Measurements from ENCODE around the gene ADAMTS13. TPM values are rescaled to one million over a fixed set of nuclear protein-coding genes. Genes with fewer than 3 reads are reported as not detected.

ADAMTS13 gene
- total RNA-seq, 2 experiments from 2014 or later, result 0.89 to 1.4 TPM

DNA sequence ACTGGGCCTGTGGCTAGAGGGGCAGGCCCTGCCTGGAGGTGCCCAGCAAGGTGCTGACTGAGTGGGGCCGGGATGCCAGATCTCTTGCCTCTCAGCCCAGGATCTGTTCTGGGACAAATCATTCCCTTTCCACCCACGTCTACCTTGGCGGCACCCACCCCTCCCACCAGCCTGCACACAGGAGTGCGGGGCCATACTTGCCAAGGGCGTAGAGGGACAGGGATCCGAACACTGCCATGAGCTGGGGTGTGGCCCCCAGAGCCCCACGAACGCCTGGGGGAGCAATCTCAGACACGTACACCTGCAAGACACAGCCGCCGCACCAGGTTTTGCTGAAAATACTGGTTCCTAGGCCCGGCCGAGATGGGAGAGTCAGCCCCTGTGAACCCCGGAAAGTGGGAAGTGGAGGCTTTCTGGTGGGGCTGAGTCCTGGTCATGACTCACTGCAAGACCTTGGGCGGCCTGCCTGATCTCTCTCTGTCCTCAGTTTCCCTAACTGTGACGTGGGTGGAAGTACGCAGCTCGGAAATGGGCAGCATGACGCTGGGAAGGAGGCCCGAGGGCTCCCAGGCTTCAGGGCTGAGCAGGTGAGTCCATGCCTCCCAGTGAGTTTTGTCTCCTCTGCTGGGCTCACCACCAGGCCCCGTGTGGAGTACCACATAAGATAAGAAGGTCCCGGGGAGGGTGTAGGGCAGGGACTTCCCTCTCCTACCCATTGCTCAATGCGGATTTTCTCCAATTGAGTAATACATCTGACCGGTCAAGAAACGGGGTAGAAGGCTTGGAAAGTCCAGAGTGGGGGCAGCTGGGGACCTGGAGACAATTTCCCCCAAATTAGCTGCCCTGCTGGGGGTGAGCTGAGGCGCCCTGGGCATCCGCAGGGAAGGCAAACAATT, 54.1 kb downstream of the ADAMTS13 start:
- ChIA-PET CTCF (no interaction called here), POLR2A (no interaction called here)

DNA sequence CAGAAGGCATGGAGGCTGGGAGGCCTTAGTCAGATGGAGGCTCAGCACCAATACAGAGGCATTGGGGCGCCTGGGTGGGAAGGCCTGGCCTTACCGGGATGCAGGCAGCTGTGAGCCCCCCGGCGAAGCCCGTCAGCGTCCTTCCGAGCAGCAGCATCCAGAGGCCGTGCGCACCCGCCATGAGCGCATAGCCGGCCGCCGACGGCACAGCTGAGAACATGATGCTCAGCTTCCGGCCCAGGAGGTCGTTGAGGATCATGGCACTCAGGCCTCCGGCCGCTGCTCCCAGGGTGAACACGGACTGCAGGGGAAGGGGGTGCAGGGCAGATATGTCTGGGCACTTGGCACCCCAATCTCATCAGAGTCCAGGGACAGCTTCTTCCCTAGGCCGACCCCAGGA, 54.8 kb downstream of the ADAMTS13 start:
- ChIA-PET CTCF (no interaction called here), POLR2A (no interaction called here)

DNA sequence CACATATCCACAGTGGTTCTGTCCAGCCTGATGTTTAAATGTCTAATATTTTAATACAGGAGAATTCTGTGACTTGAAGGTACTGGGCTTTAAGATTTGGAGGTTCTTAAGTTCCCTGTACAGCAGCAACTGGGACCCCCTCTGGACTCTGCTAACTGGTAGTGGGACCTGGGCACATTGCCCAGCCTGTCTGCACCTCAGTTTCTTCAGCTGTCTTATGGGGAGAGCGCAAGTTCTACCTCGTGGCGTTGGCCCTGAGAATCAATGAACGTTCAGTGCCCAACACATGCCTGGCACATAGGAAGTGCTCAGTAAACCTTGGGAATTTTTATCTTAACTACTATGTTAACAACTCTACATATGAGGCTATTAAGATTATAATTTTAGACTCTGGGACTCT, 55.3 kb downstream of the ADAMTS13 start:
- POLR2A ChIA-PET, result no interaction called here
- CTCF ChIA-PET, result interaction anchor here (2.6 kb wide), 1 partner anchor 292 kb away, joined by 6 read pairs; no protein-coding TSS in a partner anchor

DNA sequence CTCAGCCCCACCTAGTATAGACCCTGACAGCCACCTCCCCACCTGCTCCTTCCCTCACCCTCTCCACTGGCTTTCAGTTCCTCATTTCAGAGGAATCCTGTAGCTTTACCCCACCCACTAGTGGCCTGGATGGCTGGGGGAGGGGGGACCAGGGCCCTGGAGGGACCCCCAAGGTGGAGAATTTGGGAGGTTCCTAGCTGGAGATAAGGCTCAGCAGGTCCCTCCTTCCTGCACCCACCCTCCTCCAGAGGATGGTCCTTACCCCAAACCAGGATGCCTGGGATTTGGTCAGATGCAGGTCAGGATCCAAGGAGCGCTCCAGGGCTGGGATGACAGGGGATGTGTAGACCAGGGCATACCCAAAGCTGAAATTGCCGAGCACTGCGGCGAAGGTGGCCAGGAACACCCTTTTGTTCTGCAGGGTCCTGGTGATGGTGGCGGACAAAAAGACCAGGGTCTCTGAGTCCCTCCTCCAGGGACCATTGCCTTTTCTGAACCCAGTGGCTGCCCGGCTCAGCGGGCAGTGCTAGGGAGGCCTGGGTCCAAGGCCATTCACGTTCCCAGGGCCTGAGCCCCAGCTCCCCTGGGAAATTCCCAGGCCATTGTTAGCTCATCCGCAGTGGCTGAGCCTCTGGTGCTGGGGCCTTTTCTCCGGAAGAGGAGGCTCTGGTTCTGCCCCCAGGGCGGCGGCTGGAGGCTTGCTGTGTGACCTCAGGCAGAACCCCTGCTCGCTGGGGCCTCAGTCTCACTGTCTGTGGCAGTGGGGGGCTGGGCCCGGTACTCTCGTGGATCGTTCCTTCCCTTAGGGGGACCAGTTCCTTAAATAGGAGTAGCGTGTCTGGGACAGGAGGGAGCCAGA, 56.1 kb downstream of the ADAMTS13 start:
- ChIA-PET POLR2A (interaction anchor here (0.6 to 2.1 kb wide), 2 partner anchors 18 to 130 kb away, joined by 3 to 7 read pairs; partner anchors contain the start of genes CACFD1, MED22 and RPL7A), CTCF (interaction anchor here (0.6 to 2.6 kb wide), 2 partner anchors 99 to 292 kb away, joined by 3 to 6 read pairs; no protein-coding TSS in a partner anchor)

DNA sequence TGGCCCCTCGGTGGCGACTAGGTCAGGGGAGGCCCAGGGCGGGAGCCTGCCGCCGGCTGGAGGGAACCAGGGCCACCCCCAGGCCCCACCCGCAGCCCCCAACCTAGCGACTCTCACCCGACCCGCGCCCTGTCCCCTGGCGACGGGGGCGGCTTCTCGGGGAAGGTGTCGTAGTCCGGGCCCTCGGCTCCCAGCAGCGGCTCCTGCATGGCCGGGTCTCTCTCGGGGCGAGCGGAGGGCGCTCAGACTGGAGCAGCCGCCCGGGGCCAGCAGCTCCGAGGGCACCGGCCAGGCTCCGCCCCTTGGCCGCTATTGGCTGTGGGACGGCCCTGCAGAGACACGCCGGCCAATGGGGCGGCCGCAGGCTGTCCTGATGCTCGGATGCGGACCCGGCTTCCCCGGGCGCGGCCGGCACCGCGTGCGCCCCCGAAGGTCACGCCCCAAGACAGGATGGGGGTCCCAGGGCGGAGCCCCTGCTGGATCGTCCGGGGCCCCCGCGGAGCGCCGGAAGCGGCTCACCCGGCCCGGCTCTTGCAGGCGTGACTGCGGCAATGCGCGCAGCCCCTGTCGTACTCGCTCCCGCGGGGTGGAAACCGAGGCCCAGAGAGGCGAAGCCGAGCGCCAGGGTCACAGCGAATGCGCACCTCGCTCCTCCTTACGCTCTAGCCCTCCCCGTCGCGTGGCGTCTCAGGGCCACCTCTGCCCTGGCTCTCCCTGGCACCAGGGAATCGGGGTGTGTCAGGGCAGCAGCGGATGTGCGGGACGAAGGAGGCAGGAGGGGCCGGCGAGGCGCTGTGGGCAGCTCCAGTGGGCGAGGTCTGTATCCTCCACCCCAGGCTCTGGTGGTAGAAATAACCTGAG, 56.9 kb downstream of the ADAMTS13 start, which contains the start of gene SLC2A6:
SLC2A6 (minus strand) TSS at position 249 of the 861 bp plus-strand sequence; CDS start at position 209, 40 bp downstream.
- CTCF ChIA-PET, result interaction anchor here (0.6 to 2.6 kb wide), 3 partner anchors 11 to 293 kb away, joined by 3 to 6 read pairs (median 3); no protein-coding TSS in a partner anchor
- POLR2A ChIA-PET, result interaction anchor here (0.6 to 2.1 kb wide), 3 partner anchors 19 to 131 kb away, joined by 3 to 7 read pairs (median 4); partner anchors contain the start of genes CACFD1, MED22 and RPL7A

DNA sequence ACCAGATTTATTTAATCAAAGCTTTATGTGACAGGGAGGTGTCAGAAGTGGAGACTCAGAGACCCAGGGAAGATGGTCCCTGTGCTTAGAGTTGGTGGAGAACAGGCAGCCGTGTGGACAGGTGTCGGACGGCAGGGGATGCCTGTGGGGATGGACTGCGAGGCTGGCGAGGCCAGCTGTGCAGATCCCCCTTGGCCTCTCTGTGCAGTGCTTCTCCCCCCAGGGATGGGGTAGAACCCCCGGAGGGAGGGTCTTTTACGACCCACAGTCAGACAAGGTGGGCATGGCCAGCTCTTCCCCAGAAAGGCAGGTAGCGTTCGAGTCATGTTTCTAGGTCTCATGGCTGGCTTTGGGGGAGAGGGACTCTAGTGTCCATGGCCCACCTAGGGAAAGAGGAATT, 61.4 kb downstream of the ADAMTS13 start:
- POLR2A ChIA-PET, result interaction anchor here (1.0 kb wide), 1 partner anchor 67 kb away, joined by 6 read pairs; no protein-coding TSS in a partner anchor
- CTCF ChIA-PET, result interaction anchor here (0.6 to 1.6 kb wide), 2 partner anchors 70 to 502 kb away, joined by 3 read pairs; no protein-coding TSS in a partner anchor

DNA sequence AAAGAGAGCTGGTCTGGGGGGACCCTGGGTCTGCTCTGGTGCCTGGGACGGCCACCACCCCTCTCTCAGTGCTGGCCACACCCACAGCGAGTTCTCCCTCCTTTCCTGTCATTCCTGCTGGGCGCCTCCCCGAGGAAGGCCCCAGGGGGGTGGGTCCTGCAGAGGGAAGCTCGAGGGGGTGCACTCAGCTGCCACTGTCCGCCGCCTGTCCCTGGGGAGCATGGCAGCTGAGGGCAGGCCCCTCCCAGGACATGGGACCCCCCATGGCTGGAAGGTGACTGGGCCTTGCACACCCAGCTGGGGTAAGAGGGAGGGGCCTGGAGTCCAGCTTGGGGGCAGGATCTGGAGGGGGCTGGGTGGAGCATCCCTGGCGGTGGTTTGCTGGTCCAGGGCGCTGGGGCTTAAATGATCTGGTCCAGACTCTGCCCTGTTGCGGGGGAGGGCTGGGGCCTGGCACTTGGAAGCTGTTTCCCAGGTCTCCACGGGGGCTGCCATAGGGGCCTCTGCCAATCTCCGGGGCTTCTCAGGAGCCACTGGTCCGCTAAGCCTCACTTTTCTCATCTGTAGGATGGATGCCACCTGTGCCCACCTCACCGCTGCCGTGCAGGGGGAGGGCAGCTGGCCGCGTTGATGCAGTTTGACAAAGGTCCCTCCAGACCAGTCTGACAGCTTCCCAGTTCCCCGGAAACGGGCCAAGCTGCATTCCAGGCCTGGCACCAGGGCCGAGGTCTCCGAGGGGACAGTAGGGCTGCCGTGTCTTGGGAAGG, 62.7 kb downstream of the ADAMTS13 start:
- CTCF ChIA-PET, result interaction anchor here (0.6 to 2.3 kb wide), 3 partner anchors 25 to 298 kb away, joined by 3 to 17 read pairs (median 3); partner anchors contain the start of gene CACFD1
- POLR2A ChIA-PET, result interaction anchor here (1.0 kb wide), 1 partner anchor 68 kb away, joined by 6 read pairs; no protein-coding TSS in a partner anchor

DNA sequence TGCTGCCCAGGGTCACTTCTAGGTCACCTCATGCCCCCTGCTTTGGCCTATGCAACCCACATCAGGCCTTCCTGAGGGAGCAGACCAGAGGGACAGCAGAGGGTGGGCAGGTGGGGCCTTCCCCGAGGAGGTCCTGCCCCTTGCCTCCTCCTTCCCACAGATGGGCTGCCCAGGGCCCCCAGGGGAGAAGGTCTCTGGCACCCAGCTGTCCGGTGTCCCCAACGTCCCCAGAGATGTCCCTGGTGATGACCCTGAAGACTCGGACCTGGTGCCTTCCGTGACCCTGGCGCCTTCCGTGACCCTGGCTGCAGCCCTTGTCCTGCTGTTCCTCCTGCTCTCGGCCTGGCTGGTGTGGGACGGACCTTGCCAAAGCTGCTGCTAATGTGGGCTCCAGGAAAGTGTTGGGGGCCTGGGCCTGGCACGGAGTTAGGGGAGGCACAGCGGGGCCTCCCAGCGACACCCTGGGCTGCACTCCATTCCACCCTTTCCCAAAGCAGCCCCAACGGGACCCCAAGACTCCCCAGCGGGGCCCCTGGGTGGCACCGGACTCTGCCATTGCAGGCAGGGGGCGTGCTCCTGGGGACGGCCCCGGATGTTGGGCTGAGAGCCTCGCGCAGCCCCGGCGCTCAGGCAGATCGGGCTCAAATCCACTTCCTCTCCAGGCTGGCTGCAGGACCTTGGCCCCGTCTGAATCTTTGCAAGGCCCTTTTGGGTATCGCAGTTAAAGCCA, 63.5 kb downstream of the ADAMTS13 start:
- CTCF ChIA-PET, result interaction anchor here (0.6 to 2.3 kb wide), 11 partner anchors 10 to 299 kb away, joined by 3 to 17 read pairs (median 4); partner anchors contain the start of gene CACFD1
- POLR2A ChIA-PET, result no interaction called here

DNA sequence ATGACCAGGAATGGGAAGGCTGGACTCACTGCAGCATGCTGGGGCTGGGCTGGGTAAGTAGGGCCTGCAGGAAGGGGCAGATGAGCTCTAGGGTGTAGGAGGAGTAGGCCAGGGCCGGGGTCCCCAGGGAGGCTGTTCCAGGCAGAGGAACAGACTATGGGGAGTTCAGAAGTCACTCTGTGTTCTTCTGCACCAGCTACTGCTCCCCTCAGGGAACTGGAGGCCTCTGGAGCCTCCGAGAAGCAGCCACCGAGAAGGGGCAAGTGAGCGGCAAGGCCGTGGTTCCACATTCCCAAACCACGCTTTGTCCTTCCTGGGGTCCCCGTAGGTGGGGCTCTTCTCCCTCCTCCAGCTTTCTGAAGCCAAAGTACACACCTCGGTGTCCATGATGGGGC, 65.2 kb downstream of the ADAMTS13 start:
- CTCF ChIA-PET, result interaction anchor here (0.6 to 2.3 kb wide), 8 partner anchors 9 to 301 kb away, joined by 3 to 17 read pairs (median 4); no protein-coding TSS in a partner anchor
- POLR2A ChIA-PET, result no interaction called here

DNA sequence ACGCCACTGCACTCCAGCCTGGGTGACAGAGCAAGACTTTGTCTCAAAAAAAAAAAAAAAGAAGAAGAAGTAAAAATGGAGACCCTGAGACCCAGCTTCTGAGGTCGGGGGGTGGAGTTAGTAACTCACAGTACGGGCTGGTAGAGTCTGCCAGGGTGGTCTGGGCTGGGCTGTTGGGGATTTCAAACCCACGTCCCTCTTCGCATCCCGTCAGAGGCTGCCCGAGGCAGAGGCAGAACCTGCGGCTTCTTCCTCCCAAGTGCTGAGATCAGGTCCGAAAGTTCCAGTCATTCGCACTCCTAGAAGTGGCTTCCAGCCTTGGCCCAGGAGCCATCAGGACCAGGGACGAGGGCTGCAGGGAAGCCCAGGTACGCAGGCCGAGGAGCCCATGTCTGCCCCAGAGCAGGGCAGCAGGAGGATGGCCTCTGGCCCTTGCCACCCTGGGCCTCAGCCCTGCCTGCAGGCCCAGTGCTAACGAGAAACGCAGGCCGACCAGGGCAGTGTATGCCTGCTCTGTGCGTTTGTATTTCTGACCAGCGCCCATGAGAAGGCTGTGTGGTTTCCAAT, 66.6 kb downstream of the ADAMTS13 start:
- CTCF ChIA-PET, result no interaction called here
- POLR2A ChIA-PET, result no interaction called here

DNA sequence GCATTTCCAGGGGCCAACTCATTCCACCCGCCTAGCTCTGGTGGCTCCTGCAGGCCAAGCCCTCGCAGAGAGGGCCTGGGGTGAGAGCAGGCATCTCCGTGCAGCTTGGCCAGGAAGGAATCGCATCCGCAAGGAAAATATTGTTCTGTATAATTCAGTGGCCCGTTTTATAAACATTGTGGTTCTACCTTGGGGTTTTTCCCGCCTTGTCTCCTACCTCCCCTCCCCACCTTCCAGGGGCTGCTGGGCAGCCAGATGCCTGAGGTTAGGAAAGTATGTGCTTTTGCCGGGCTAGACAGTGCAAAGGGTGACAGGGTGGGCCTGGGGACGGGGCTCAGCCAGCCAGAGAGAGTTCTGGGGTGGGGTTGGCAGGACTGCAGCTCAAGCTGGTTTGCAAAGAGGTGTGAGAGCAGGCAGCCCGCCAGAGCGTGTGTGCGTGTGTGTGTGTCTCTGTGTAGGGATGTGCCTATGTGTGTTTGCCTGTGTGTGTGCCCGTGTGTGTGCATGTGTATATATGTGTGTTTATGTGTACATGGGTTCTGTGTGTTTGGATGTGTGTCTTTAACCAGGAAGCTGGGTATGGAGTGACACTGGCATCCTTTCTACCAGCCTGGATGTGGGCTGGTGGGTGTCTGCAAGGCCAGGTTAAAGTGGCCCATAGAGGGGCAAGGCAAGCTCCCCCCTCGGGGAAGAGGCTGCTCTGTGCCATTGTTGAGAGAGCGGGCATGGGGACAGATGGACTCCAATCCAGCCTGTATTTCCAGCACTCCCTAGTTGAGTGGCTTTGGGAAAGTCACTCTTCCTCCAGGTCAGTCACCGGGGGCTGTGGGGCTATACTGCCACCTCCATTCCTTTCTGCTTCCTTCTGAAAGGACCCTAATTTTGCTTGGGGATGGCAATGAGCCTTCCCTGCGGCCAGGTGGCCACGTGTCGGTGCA, 67.4 kb downstream of the ADAMTS13 start:
- ChIA-PET CTCF (interaction anchor here (0.6 kb wide), 1 partner anchor 10 kb away, joined by 3 read pairs; no protein-coding TSS in a partner anchor), POLR2A (no interaction called here)

DNA sequence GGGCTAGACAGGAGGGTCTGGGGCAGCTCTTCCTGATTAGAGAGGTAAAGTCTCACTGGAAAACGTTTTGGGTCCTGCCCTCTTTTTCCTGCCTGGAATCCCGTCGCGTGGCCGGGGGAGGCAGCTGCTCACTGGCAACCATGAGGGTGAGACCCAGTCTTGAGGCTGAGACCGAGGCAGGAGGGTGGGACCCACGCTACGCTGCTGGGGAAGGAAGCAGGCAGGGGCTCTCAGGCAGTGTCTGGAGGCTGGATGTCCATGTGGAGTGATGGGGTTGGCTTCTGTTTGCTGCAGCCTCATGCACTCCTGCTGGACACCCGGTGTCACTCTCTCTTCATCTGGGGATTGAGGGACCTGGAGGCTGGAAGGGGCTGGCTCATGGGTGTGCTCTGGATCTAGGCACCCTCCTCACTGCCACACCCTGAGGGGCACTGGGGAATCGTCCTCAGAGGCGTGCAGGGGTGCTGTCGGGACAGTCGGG, 68.1 kb downstream of the ADAMTS13 start:
- POLR2A ChIA-PET, result no interaction called here
- CTCF ChIA-PET, result interaction anchor here (0.6 kb wide), 1 partner anchor 11 kb away, joined by 3 read pairs; no protein-coding TSS in a partner anchor

DNA sequence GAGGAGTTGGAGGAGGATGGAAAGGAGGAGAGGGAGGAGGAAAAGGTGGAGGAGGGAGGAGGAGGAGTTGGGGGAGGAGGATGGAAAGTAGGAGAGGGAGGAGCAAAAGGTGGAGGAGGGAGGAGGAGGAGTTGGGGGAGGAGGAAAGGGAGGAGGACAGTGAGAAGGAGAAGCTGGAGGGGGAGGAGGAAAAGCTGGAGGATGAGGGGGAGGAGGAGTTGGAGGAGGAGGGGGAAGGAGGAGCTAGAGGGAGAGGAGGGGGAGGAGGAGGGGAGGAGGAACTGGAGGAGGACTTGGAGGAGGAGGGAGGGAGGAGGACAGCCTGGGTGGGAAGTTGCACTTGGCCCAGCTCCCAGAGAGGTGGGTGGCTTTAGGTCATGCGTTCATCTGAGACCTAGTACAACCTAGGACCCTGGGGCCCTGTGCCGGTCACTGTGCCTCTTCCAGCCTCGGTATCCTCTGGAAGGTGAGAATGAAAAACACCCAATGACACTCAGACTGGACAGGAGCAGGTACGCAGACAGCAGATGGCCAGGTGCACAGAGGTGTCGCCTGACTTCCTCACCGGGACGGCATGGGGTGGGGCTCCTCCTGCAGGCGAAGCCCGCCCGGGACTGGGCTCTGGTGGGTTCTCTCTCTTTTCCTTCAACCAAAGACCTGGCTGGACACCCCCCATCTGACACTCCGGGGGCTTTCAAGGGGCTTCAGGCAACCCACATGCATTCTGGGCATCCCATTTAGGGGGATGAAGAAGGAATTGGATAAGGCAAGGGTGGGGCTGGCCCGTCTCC, 68.9 kb downstream of the ADAMTS13 start:
- ChIA-PET POLR2A (no interaction called here), CTCF (interaction anchor here (0.6 kb wide), 1 partner anchor 468 kb away, joined by 3 read pairs; no protein-coding TSS in a partner anchor)

DNA sequence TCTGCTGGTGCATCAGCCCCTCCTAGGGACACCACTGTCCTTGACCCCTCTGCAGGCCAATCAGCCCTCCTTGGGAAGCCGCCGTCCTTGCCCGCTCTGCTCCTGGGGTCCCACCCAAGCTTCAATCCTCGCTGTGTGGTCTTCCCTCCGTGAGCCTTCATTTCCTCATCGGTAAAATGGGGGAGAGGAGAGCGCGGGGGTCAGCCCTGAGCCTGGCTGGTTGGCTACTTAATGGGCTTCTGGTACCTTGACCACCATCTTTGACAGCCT, 69.4 kb downstream of the ADAMTS13 start:
- ChIA-PET CTCF (no interaction called here), POLR2A (no interaction called here)
